HG03439 (cell line): ENCODE measurements around the gene MEX3C.

Source experiments
- ATAC-seq: cut with Tn5 transposase; IDR thresholded peaks from one replicate; pipeline ENCODE4 v1.9.1; 2021; ENCODE audit warnings: mild to moderate bottlenecking, moderate library complexity; ENCODE audit not compliant: unreplicated experiment

Gene MEX3C

DNA sequence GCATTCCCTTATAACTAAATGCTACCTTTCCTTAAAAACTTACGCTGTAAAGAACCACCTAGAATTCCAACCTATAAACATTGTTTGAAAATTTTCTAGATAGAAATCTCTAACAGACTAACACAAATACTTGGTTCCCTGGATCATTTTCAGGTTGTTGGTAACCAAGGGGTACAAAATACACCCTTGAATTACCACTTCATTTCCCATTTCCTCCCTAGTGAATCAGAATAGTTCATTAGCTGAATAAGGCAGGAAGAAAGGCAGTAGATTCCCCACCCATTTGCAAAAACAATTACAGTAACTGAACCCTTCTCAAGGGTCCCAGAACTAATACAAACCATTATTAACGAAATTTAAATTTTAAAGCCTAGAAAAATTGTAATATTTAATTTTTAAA is 5.5 kb downstream of the MEX3C start:
- no peak for ATAC-seq

GRCh38 chr18:51191128-51191717 is 6.3 kb downstream of the MEX3C start:
- no peak for ATAC-seq

- ATAC-seq: no peak
Observed at GRCh38 chr18:51190000-51190399, 7.5 kb downstream of the MEX3C start.

GRCh38 chr18:51188024-51188701 is 9.3 kb downstream of the MEX3C start:
- ATAC-seq: peak; percentile 55

- ATAC-seq: no peak
Observed at GRCh38 chr18:51185075-51185474, 12.4 kb downstream of the MEX3C start.

- no peak for ATAC-seq
Observed at GRCh38 chr18:51184091-51184457, 13.4 kb downstream of the MEX3C start.

GRCh38 chr18:51183372-51184090 is 13.9 kb downstream of the MEX3C start:
- ATAC-seq: no peak

- no peak for ATAC-seq
Observed at GRCh38 chr18:51182824-51183223, 14.7 kb downstream of the MEX3C start.

- no peak for ATAC-seq
Observed at GRCh38 chr18:51171625-51172259, 25.7 kb downstream of the MEX3C start.

DNA sequence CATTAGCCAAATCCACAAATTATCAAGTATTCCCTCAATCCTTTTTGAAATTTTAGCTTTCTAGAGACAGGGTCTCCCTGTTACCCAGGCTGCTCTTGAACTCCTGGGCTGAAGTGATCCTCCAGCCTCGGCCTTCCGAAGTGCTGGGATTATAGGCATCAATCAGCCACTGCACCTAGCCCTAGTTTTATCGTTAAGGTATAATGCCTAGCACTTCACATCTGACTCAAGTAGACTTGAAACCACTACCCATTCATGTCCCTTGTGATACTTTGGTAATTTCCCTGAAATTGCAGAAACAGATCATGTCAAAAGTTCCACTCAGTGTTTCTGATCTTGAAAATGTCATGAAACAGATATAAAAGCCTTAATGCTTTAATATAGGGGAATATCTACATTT is 26.3 kb downstream of the MEX3C start:
- peak; percentile 63 for ATAC-seq

DNA sequence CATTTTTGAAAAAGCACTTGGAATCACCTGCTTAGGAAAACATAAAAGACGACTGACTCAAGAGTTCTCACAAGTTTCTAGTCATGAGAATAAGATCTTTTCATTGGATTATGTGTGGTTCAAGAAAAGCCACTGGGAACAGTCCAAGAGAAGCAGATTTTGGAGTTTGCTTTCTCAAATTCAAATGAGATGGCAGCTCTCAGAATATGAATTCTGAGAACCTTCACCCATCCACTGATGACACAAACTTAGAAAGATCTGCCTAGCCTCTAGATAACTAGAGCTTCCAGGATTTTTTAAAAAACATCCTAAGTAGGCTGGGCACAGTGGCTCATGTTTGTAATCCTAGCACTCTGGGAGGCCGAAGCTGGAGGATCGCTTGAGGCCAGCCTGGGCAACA is 26.8 kb downstream of the MEX3C start:
- ATAC-seq: peak; percentile 6

- ATAC-seq: no peak
Observed at GRCh38 chr18:51169731-51170130, 27.8 kb downstream of the MEX3C start.

- no peak for ATAC-seq
Observed at GRCh38 chr18:51168960-51169662, 28.4 kb downstream of the MEX3C start.

- ATAC-seq: no peak
Observed at GRCh38 chr18:51168026-51168742, 29.3 kb downstream of the MEX3C start.

GRCh38 chr18:51165296-51165695 is 32.2 kb downstream of the MEX3C start:
- ATAC-seq: no peak

DNA sequence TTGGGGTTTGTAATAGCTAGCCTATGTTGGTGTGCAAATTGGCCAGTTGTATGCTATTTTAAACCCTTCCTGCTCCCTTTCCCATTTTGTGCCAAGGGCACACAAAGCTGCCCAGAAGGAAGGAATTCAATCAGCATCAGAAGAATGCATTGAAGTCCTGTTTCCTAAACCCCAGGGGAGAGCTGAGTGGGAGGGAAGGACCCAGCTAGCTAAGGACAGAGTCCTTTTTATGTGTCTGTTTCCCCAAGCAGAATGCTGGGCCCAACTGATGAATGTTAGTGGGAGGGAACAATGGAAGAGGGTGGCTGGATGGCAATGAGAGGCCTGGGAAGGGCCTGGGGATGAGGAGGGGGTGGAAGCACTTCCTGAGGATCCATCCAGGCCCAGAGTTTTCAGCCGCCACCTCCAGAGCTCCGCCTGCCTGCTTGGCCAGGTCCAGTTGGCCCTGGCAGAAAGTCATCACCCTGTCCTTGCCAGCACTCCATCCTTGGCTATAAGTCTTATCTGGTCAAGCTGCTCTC is 32.7 kb downstream of the MEX3C start:
- ATAC-seq: no peak

- no peak for ATAC-seq
Observed at GRCh38 chr18:51164342-51164741, 33.1 kb downstream of the MEX3C start.

- ATAC-seq: no peak
Observed at GRCh38 chr18:51163543-51163942, 33.9 kb downstream of the MEX3C start.

DNA sequence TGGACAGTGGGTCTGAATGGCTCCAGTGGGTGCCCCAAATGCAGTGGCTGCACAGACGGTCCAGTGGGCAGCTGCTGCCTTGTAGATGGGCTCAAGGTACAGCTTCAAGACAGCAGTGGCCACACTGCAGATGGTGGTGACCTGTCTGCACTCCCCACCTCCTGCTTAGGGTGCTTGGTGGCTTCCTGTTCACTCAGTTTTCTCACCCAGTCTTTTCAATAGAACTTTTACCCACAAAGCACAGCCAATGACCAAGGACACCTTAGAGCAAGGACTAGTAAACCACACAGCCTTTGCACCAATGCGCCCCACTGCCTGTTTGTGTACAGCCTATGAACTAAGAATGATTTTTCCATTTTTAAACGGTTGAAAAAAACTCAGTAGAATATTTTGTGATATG is 34.9 kb downstream of the MEX3C start:
- no peak for ATAC-seq

GRCh38 chr18:51160646-51161045 is 36.8 kb downstream of the MEX3C start:
- ATAC-seq: no peak
